HG03442 (cell line): ENCODE measurements around the gene TRIM29.

Experiments used
- ATAC-seq: cut with Tn5 transposase; IDR thresholded peaks from one replicate; pipeline ENCODE4 v1.9.1; 2021; ENCODE audit warnings: mild to moderate bottlenecking, moderate library complexity; ENCODE audit not compliant: unreplicated experiment

TRIM29 gene

GRCh38 chr11:120124355-120124754, 13.6 kb downstream of the TRIM29 start:
- ATAC-seq, result no peak

- no peak for ATAC-seq
Measured at GRCh38 chr11:120123946-120124345, 14.0 kb downstream of the TRIM29 start.

GRCh38 chr11:120122924-120123683, 14.8 kb downstream of the TRIM29 start:
- no peak for ATAC-seq

GRCh38 chr11:120121914-120122473, 15.9 kb downstream of the TRIM29 start:
- no peak for ATAC-seq

- ATAC-seq, result no peak
Measured at GRCh38 chr11:120121336-120121735, 16.6 kb downstream of the TRIM29 start.

- no peak for ATAC-seq
Measured at GRCh38 chr11:120120805-120121335, 17.0 kb downstream of the TRIM29 start.

- no peak for ATAC-seq
Measured at GRCh38 chr11:120119121-120119520, 18.8 kb downstream of the TRIM29 start.

- no peak for ATAC-seq
Measured at GRCh38 chr11:120117991-120118390, 19.9 kb downstream of the TRIM29 start.

- ATAC-seq, result no peak
Measured at GRCh38 chr11:120116966-120117365, 20.9 kb downstream of the TRIM29 start.

- no peak for ATAC-seq
Measured at GRCh38 chr11:120115272-120116000, 22.5 kb downstream of the TRIM29 start.

GRCh38 chr11:120112174-120112796, 25.6 kb downstream of the TRIM29 start:
- no peak for ATAC-seq

GRCh38 chr11:120109531-120109930, 28.4 kb downstream of the TRIM29 start:
- ATAC-seq, result no peak

GRCh38 chr11:120108785-120109168, 29.1 kb downstream of the TRIM29 start:
- no peak for ATAC-seq

- no peak for ATAC-seq
Measured at GRCh38 chr11:120108154-120108784, 29.6 kb downstream of the TRIM29 start.

- no peak for ATAC-seq
Measured at GRCh38 chr11:120107692-120108091, 30.2 kb downstream of the TRIM29 start.

- no peak for ATAC-seq
Measured at GRCh38 chr11:120106354-120107150, 31.4 kb downstream of the TRIM29 start.

GRCh38 chr11:120105576-120105975, 32.3 kb downstream of the TRIM29 start:
- no peak for ATAC-seq

- ATAC-seq, result no peak
Measured at GRCh38 chr11:120104041-120104565, 33.8 kb downstream of the TRIM29 start.

- ATAC-seq, result no peak
Measured at GRCh38 chr11:120102864-120103122, 35.1 kb downstream of the TRIM29 start.
